IPS-NIHi7 (cell line): ENCODE measurements around the gene COPB1.
A peak's percentile ranks its signal among the peaks of the same experiment; 100 is the strongest.
"Not testable (repeated sequence)": the region's sequence is repeated elsewhere in the genome, so short reads cannot be mapped to it uniquely, and the experiment has no call there.

ENCODE experiments used
- DNase-seq: peaks from one replicate; pipeline ENCODE4 v3.0.0; 2012; ENCODE audit warnings: mixed read lengths; ENCODE audit errors: extremely low spot score

The COPB1 gene, protein sequence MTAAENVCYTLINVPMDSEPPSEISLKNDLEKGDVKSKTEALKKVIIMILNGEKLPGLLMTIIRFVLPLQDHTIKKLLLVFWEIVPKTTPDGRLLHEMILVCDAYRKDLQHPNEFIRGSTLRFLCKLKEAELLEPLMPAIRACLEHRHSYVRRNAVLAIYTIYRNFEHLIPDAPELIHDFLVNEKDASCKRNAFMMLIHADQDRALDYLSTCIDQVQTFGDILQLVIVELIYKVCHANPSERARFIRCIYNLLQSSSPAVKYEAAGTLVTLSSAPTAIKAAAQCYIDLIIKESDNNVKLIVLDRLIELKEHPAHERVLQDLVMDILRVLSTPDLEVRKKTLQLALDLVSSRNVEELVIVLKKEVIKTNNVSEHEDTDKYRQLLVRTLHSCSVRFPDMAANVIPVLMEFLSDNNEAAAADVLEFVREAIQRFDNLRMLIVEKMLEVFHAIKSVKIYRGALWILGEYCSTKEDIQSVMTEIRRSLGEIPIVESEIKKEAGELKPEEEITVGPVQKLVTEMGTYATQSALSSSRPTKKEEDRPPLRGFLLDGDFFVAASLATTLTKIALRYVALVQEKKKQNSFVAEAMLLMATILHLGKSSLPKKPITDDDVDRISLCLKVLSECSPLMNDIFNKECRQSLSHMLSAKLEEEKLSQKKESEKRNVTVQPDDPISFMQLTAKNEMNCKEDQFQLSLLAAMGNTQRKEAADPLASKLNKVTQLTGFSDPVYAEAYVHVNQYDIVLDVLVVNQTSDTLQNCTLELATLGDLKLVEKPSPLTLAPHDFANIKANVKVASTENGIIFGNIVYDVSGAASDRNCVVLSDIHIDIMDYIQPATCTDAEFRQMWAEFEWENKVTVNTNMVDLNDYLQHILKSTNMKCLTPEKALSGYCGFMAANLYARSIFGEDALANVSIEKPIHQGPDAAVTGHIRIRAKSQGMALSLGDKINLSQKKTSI

GRCh38 chr11:14499560-14500180, at the start of gene COPB1:
Gene COPB1, minus strand, starts transcription at chr11:14499811. Its CDS starts 883 bp downstream, at chr11:14498928.
- peak; percentile 90 for DNase-seq

GRCh38 chr11:14547440-14547839, 47.8 kb upstream of the COPB1 start:
- DNase-seq, result no peak

DNA sequence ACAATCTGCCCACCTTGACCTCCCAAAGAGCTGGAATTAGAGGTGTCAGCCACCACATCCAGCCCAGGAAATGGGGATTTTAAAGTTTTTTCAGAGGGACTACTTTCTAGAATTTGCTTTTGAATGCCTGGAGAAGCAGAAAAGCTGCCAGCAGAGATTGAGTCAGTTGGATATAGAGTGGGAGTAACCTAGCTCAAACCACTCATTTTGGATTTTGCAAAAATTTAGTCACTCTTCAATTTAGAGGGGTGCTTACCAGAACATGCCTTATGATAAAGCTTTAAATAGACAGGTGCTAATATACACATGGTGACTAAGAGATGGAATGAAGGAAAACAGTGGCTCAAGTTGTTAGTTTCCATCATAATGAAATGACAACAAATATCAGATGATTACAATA, 47.1 kb upstream of the COPB1 start:
- DNase-seq, result no peak

GRCh38 chr11:14544611-14545010, 45.0 kb upstream of the COPB1 start:
- DNase-seq, result no peak

GRCh38 chr11:14543260-14543659, 43.6 kb upstream of the COPB1 start:
- DNase-seq, result no peak

GRCh38 chr11:14542324-14542723, 42.7 kb upstream of the COPB1 start:
- DNase-seq, result no peak

- no peak for DNase-seq
Observed at GRCh38 chr11:14541192-14541947, 41.8 kb upstream of the COPB1 start.

DNA sequence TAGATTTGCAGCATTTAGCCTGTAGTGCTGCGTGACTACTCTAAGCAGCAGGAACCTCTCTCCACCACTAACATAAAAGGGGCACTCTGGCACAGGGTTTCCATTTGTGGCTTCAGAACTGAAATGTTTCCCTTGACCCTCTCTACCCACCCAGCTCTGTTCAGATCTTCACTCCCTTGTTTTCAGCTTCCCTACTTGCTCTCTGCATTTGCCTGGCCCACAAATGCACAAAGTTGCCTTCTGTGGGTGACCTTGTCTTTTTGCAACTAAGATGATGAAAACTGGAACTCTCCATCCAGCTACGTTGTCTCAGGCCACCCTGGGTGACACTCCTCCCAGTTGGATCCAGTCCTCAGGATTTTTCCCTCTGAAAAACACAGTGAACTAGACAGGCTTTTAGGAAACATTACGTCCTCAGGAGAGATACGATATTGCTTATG, 40.4 kb upstream of the COPB1 start:
- DNase-seq, result no peak

DNA sequence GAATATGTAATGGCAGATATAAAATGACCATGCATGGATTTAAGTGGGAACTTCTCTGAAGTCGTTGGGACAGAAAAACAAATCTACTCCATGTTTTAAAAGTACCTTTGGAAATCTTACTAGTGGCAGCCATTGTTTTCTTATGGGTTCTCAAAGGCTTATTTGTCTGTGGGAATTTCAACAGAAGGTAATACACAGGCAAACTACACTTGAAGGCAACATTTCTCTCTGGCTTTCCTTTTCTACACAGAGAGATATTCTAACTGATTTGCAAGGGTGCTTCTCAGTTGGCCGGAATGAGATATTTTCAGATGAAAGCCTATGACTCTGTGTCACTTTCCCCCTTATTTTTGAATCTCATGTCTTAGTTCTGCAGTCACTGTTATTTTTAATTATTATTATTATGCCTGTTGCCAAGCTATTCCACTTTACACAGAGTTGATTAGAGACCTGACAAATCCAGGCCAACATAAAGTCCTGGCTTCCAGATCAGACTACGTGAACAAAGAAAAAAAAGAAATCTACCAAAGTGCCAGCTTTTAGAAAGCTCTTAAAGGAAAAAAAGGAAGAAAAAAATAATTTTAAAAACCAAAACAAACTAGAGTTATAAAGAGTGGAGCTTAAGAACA, 39.4 kb upstream of the COPB1 start:
- no peak for DNase-seq

DNA sequence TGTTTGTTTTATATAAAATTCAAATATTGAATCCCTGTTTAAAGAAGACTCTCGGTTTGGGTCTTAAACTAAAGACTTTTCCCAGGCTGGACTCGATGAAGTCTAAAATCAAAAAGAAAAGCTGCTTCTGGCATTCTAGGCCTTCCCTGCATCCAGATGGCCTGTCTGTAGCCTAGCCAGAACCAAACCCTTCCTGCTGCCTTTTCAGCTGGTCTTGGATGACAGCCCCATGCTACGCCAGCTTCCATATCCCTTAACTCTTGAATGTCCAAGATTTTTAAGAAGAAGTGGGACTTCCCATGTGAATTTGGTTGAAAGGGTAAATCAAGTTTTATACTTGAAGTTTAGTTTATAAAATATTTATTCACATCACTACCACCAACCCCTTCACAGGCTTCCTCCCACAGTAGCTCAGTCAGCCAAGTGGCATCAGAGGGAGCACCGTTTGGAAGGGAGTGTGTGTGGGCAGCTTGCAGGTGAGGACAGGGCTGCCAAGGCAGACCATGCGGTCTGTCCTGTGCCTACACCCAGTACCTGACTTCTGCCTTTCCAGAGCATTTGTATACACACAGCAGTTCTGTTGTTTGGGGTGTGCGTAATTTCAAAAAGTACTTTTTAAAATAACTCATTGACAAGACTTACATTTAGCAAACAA, 38.8 kb upstream of the COPB1 start:
- no peak for DNase-seq

- DNase-seq, result peak; percentile 58
Observed at GRCh38 chr11:14537134-14537599, 37.6 kb upstream of the COPB1 start.

DNA sequence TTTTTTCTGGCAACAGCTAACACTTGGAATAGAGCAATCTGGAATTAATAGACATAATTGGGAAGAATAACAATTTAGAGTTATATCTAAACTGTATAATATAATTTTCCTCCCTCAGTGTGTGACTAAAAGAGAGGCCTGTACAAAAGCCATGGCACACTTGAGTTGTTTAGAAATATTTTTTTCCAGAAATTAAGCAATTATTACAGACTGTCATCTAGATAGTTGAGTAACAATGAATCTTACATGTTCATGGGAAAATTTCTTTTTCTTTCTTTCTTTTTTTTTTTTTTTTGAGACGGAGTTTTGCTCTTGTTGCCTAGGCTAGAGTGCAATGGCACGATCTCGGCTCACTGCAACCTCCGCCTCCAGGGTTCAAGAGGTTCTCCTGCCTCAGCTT, 35.6 kb upstream of the COPB1 start:
- DNase-seq, result not testable (repeated sequence)

- no peak for DNase-seq
Observed at GRCh38 chr11:14529951-14530350, 30.3 kb upstream of the COPB1 start.

DNA sequence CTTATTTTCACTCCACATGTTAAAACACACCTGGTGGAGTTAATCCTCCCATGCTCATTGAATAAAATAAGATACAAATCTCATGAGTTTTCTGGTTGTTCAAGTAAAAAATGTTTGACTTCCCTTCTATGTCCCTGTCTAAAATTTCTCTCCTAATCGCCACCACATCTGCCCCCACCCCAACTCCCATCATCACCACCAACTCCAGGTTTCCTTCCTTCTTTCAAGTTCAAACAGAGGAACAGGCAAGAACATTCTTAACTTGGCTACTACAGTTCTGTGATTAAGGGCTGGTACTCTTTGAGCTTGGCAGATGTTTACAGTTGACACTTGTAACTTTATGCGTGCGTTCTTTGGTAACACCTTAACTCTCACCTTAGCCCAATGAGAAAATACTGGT, 29.7 kb upstream of the COPB1 start:
- no peak for DNase-seq

GRCh38 chr11:14522801-14523200, 23.2 kb upstream of the COPB1 start:
- DNase-seq, result no peak

DNA sequence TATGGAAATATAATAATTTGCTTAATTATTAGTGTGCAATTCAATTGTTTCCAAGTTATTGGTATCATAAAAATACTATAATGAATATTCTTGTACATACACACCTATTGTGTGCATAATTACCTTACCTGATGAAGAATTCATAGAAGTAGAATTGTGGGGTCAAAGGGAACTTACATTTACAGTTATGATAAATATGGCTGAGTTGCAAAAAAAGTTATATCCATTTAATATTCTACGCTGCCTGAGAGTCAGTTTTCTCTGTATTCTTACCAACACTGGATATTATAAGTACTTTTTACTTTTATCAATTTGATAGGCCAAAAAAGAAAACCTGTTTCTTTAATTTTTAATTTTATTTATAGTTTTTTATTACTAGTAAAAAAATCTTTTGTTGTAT, 22.6 kb upstream of the COPB1 start:
- DNase-seq, result no peak

- DNase-seq, result no peak
Observed at GRCh38 chr11:14520747-14521151, 21.1 kb upstream of the COPB1 start.

DNA sequence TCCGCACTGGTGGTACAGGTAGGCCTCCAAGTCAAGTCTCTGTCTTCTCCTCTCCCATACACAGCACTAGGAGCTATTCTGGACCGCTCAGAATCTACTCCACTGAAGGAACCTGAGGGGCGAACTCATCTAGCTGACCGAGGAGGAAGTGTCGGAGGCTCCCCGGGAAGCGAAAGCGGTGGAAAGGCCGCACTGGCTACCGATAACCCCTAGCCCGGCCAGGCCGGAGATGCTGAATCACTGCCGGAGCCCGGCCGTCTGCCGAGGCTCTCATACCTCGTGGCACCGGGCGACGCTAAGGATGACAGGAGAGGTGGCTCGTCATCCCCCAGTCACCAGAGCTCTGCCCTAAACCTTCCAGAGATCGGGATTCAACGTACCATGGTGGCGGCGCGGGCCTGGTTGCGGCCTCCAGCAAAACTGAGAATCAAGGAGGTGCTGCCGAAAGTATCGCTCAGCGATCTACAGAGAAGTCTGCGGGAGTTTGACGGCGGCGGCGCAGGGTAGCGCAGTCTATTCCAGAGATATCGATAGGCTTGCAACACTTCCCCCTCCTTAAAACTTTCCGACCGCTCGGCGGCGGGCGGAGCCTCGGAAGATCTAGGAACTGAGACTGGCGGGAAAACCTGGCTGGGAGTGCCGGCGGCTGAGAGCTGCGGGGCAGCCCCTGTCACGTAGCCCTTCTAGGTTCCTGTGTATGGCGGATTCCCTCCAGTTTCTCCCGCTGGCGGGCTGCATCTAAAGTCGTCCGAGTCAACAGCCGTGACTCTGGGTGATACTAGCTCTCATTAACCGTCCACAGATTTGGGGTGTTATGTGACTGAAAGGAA, 20.5 kb upstream of the COPB1 start, which contains the start of gene PSMA1:
Gene PSMA1, minus strand, starts transcription at position 470 of the 830 bp plus-strand sequence. Its CDS starts 87 bp downstream, at position 383.
- DNase-seq, result peak; percentile 95

GRCh38 chr11:14519597-14519916, 19.9 kb upstream of the COPB1 start:
- DNase-seq, result no peak
